Right ventricle myocardium inferior (tissue), 1 donor: ENCODE measurements around the gene RFNG. TPM values are rescaled to one million over a fixed set of nuclear protein-coding genes. Genes with fewer than 3 reads are reported as not detected.
A peak's percentile ranks its signal among the peaks of the same experiment; 100 is the strongest.

Source experiments
- ATAC-seq: fragments of 200-7000 bp; cut with Tn5 transposase; one replicate; pipeline ENCODE4 v1.9.1; 2020; ENCODE audit warnings: mild to moderate bottlenecking, moderate library complexity
- DNase-seq: peaks from one replicate; pipeline ENCODE4 v3.0.0; 2021; ENCODE audit errors: missing footprints
- intact Hi-C: fragments of 100-400 bp; cut with DNase I; formaldehyde crosslinking; loops from one replicate; pipeline ENCODE4 v1.11.0; 2022
- total RNA-seq: library from RNA; stranded (reverse); fragmentation: NEBNext Ultra II Directional; extraction: Animal tissue kit (Norgen Biotek cat#: 25700); gene quantifications from one replicate; pipeline ENCODE4 v1.2.1, GENCODE V29; 2021
- donor health status: DM: no; HTN: yes; CAD: no; lungs with severe emphysema.

Gene RFNG
- total RNA-seq, 1 donor from 2014 or later, result 19.3 TPM

GRCh38 chr17:82035956-82036633, 15.5 kb downstream of the RFNG start:
- no peak for DNase-seq
- no peak for ATAC-seq
- intact Hi-C loops, result loop anchor here (5.0 kb wide), 1 partner anchor 256 kb away; no protein-coding TSS in a partner anchor

- ATAC-seq, result no peak
- DNase-seq, result no peak
- intact Hi-C loops, result loop anchor here (5.0 kb wide), 1 partner anchor 257 kb away; no protein-coding TSS in a partner anchor
These were observed 16.1 kb downstream of the RFNG start for GRCh38 chr17:82035488-82035887.

GRCh38 chr17:82034371-82035011, 17.1 kb downstream of the RFNG start:
- no peak for ATAC-seq
- intact Hi-C loops, result loop anchor here (5.0 kb wide), 1 partner anchor 258 kb away; no protein-coding TSS in a partner anchor
- no peak for DNase-seq

- no peak for ATAC-seq
- intact Hi-C loops, result no loop called here
- DNase-seq, result no peak
These were observed 18.1 kb downstream of the RFNG start for GRCh38 chr17:82033359-82034085.

- intact Hi-C loops, result no loop called here
- DNase-seq, result no peak
- no peak for ATAC-seq
These were observed 19.6 kb downstream of the RFNG start for GRCh38 chr17:82031885-82032627.

- no peak for DNase-seq
These were observed 20.2 kb downstream of the RFNG start, which contains the start of gene RAC3 for GRCh38 chr17:82031303-82031884. Gene RAC3, plus strand, starts transcription at chr17:82031678. Its CDS starts 84 bp downstream, at chr17:82031762.

GRCh38 chr17:82030470-82031302, 20.9 kb downstream of the RFNG start:
- DNase-seq (peak; percentile 92), ATAC-seq (peak; percentile 85)
- intact Hi-C loops, result loop anchor here (1.0 kb wide), 2 partner anchors 14 to 123 kb away; no protein-coding TSS in a partner anchor

More at GRCh38 chr17:82031303-82031884, 20.2 kb downstream of the RFNG start, which contains the start of gene RAC3:
- ATAC-seq, result no peak
- intact Hi-C loops, result no loop called here

GRCh38 chr17:82029990-82030469, 21.6 kb downstream of the RFNG start:
- ATAC-seq (peak; percentile 2), DNase-seq (no peak)
- intact Hi-C loops, result loop anchor here (1.0 kb wide), 2 partner anchors 14 to 123 kb away; no protein-coding TSS in a partner anchor

GRCh38 chr17:82029391-82029790, 22.2 kb downstream of the RFNG start:
- peak; percentile 23 for ATAC-seq
- intact Hi-C loops, result no loop called here

GRCh38 chr17:82028966-82029365, 22.6 kb downstream of the RFNG start:
- ATAC-seq (no peak), DNase-seq (no peak)
- intact Hi-C loops, result no loop called here

More at GRCh38 chr17:82029391-82029790, 22.2 kb downstream of the RFNG start:
- DNase-seq, result no peak

- intact Hi-C loops, result no loop called here
- DNase-seq, result no peak
- no peak for ATAC-seq
These were observed 23.4 kb downstream of the RFNG start for GRCh38 chr17:82028246-82028645.

- DNase-seq (no peak), ATAC-seq (no peak)
- intact Hi-C loops, result no loop called here
These were observed 26.1 kb downstream of the RFNG start for GRCh38 chr17:82025401-82026107.

- intact Hi-C loops, result no loop called here
- ATAC-seq, result no peak
- DNase-seq, result no peak
These were observed 26.8 kb downstream of the RFNG start for GRCh38 chr17:82024859-82025258.

GRCh38 chr17:82023447-82024241, 28.0 kb downstream of the RFNG start:
- no peak for ATAC-seq
- no peak for DNase-seq
- intact Hi-C loops, result no loop called here

- DNase-seq (peak; percentile 100), ATAC-seq (peak; percentile 95)
- intact Hi-C loops, result no loop called here
These were observed 28.6 kb downstream of the RFNG start, which contains the start of gene LRRC45 for GRCh38 chr17:82022981-82023446. Gene LRRC45, plus strand, starts transcription at chr17:82023305. Its CDS starts 339 bp downstream, at chr17:82023644.
